Measurements from ENCODE around the gene MRC1. TPM values are rescaled to one million over a fixed set of nuclear protein-coding genes. Genes with fewer than 3 reads are reported as not detected.

Gene MRC1
- total RNA-seq, 6 donors from 2014 or later: 77.4 to 493 (median 121) TPM

DNA sequence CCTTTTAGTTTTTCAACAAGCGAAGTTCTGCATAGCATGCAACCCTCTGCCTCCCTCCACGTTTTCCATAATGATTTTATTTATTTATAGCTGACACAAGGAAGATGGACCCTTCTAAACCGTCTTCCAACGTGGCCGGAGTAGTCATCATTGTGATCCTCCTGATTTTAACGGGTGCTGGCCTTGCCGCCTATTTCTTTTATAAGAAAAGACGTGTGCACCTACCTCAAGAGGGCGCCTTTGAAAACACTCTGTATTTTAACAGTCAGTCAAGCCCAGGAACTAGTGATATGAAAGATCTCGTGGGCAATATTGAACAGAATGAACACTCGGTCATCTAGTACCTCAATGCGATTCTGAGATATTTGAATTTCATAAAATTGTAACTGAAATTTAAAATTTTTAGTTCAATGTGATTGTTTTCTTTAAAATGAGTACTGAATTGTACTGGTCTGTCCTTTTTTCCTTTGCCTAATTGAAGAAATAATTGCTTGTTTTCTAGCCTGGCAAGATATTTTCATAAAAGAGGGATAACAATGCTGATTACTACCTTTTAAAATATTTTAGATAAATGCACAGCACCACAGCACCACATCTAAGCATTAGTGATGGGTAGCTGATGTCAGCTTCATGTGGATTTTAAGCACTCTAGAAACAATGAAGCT, 101.1 kb downstream of the MRC1 start:
- Histone ChIP-seq H3K9me3 (no peaks in the 10 kb centered on the region), H3K27ac (no peak overlapping the region), H3K36me3 (no peaks in the 10 kb centered on the region), H3K27me3 (no peaks in the 10 kb centered on the region), H3K4me1 (no peaks in the 10 kb centered on the region), H3K4me3 (no peak overlapping the region)
- 24 to 30% methylated on average over 12 of the region's 12 CpGs for WGBS, 2 donors
- ATAC-seq (ENCODE audit: low FRiP score in 2 of 2) (peak in 1 of 2 donors; percentile 51), DNase-seq (no peak)
- TF ChIP-seq POLR2AphosphoS5 (IDR thresholded peaks at IDR 0.05) (no peak), POLR2A (IDR thresholded peaks at IDR 0.05) (no peak), EP300 (IDR thresholded peaks at IDR 0.05) (no peak)
- TF ChIP-seq, protein P1, sequence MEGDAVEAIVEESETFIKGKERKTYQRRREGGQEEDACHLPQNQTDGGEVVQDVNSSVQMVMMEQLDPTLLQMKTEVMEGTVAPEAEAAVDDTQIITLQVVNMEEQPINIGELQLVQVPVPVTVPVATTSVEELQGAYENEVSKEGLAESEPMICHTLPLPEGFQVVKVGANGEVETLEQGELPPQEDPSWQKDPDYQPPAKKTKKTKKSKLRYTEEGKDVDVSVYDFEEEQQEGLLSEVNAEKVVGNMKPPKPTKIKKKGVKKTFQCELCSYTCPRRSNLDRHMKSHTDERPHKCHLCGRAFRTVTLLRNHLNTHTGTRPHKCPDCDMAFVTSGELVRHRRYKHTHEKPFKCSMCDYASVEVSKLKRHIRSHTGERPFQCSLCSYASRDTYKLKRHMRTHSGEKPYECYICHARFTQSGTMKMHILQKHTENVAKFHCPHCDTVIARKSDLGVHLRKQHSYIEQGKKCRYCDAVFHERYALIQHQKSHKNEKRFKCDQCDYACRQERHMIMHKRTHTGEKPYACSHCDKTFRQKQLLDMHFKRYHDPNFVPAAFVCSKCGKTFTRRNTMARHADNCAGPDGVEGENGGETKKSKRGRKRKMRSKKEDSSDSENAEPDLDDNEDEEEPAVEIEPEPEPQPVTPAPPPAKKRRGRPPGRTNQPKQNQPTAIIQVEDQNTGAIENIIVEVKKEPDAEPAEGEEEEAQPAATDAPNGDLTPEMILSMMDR (IDR thresholded peaks at IDR 0.05): peak in 3 of 6 experiments; percentile 11 to 25 (median 20)

DNA sequence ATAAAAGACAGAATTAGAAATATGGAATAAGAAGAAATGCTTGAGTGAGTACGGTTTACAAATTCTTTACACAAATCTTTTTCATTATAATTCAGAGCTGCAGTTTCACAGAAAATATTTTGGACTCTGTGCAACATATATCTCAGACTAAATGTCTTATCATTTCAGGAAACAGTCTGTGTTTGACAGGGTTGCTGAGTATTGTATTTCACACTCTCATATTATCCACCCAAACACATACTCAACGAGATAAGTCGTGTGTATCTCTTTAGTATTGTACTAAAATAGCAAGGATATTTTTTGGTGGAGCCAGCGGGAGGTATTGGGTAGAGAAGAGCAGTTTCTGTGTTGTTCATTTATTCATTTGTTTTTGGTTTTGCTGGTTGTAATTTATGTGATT, 103.6 kb downstream of the MRC1 start:
- no peak overlapping the region for H3K27ac ChIP-seq

DNA sequence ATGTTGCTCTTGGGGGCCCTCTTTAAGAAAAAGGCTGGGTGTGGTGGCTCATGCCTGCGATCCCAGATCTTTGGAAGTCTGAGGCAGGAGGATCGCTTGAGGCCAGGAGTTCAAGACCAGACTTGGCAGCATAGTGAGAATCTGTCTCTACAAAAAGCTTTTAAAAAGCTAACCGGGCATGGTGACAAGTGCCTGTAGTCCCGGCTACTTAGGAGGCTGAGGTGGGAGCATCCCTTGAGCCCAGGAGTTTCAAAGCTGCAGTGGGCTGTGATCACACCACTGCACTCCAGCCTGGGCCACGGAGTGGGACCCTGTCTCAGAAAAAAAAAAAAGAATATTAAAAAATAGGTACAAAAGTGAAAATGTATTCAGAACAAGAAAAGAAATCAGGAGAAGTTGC, 104.5 kb downstream of the MRC1 start:
- no peaks in the 10 kb centered on the region for H3K4me1 ChIP-seq
- H3K36me3 ChIP-seq: no peaks in the 10 kb centered on the region
- 62 to 70% methylated on average over 5 of the region's 5 CpGs for WGBS, 2 donors
- H3K9me3 ChIP-seq: no peaks in the 10 kb centered on the region
- no peak overlapping the region for H3K4me3 ChIP-seq
- no peak overlapping the region for H3K27ac ChIP-seq
- ATAC-seq (ENCODE audit: low FRiP score in 2 of 2) (no peak), DNase-seq (no peak)
- TF ChIP-seq POLR2AphosphoS5 (IDR thresholded peaks at IDR 0.05) (no peak), EP300 (IDR thresholded peaks at IDR 0.05) (no peak), POLR2A (IDR thresholded peaks at IDR 0.05) (no peak)
- TF ChIP-seq, protein P1 (IDR thresholded peaks at IDR 0.05): no peak
- H3K27me3 ChIP-seq: no peaks in the 10 kb centered on the region

More for the DNA sequence above, 103.6 kb downstream of the MRC1 start:
- ATAC-seq (ENCODE audit: low FRiP score in 2 of 2) (no peak), DNase-seq (no peak)
- H3K9me3 ChIP-seq: no peaks in the 10 kb centered on the region
- H3K4me1 ChIP-seq: no peaks in the 10 kb centered on the region
- H3K4me3 ChIP-seq: no peak overlapping the region
- no peaks in the 10 kb centered on the region for H3K36me3 ChIP-seq
- WGBS, 2 donors: 42 to 46% methylated on average over 4 of the region's 4 CpGs
- TF ChIP-seq POLR2AphosphoS5 (IDR thresholded peaks at IDR 0.05): no peak
- TF ChIP-seq, protein P1 (IDR thresholded peaks at IDR 0.05): no peak
- TF ChIP-seq EP300 (IDR thresholded peaks at IDR 0.05): no peak
- no peak for TF ChIP-seq POLR2A (IDR thresholded peaks at IDR 0.05)
- no peaks in the 10 kb centered on the region for H3K27me3 ChIP-seq

DNA sequence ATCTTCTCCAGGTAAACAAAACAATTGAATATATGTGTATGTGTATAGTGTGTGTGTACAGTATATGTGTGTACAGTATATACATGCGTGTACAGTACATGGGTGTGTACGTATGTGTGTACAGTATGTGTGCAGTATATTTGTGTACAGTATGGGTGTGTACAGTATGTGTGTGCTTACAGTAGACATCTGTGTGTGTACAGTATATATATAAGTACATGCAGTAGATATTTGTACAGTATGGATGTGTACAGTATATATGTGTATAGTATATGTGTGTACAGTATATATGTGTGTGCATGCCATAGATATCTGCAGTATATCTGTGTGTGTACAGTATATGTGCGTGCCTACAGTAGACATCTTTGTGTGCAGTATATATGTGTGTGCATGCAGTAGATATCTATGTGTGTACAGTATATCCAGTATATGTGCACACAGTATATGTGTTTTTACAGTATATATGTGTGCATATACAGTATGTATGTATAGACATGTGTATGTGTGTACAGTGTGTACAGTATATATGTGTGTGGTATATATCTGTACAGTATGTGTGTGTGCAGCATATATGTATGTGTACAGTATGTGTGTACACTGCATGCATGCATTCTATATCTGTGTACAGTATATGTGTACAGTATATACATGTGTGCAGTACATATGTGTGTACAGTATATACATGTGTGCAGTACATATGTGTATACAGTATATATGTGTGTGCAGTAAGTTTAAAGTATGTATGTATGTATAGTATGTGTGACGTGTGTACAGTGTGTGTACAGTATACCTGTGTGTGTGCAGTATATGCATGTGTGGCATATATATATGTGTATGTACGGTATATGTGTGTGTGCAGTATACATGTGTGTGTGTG, 105.3 kb downstream of the MRC1 start:
- WGBS, 2 donors: 83 to 92% methylated on average over 5 of the region's 5 CpGs
- no peaks in the 10 kb centered on the region for H3K4me1 ChIP-seq
- peak; percentile 47 to 71 for ATAC-seq (ENCODE audit: low FRiP score in 2 of 2)

More for the DNA sequence above, 105.3 kb downstream of the MRC1 start:
- TF ChIP-seq, protein P1 (IDR thresholded peaks at IDR 0.05): no peak
- TF ChIP-seq POLR2AphosphoS5 (IDR thresholded peaks at IDR 0.05): no peak
- no peak for TF ChIP-seq POLR2A (IDR thresholded peaks at IDR 0.05)
- no peak for TF ChIP-seq EP300 (IDR thresholded peaks at IDR 0.05)
- no peaks in the 10 kb centered on the region for H3K27me3 ChIP-seq
- no peaks in the 10 kb centered on the region for H3K36me3 ChIP-seq
- DNase-seq: no peak
- H3K4me3 ChIP-seq: no peak overlapping the region
- no peak overlapping the region for H3K27ac ChIP-seq
- H3K9me3 ChIP-seq: no peaks in the 10 kb centered on the region
